GM20431 (cell line): Measurements from ENCODE around the gene CD300LB.

Experiments
- in situ Hi-C: fragments of 300-500 bp; cut with MseI, MboI; formaldehyde crosslinking; loops from one replicate; pipeline ENCODE4 v1.15.0; 2020; ENCODE audit warnings: low sequenced_read_pairs; ENCODE audit not compliant: unreplicated experiment

Gene CD300LB

GRCh38 chr17:74550602-74551001 is 19.3 kb upstream of the CD300LB start:
- in situ Hi-C loops, result no loop called here

GRCh38 chr17:74549343-74549742 is 18.1 kb upstream of the CD300LB start:
- in situ Hi-C loops, result no loop called here

DNA sequence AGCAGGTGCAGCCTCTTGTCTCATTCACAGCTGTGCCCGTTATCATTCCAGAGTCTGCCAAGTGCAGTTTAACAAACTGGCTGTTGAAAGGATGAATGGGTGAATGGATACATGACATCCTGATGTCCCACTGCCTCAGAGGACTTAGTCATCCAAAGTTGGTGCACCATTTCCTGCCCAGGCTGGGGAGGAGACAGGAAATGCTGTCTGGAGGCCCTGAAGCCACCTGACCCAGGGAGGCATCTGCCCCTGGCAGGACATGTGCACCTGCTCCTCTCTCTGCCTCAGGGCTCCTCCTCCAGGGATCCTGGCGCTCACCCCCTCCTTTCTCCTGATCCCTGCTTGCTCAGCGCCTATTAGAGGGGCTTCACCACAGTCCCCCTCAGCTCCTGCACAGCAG is 16.5 kb upstream of the CD300LB start:
- in situ Hi-C loops, result no loop called here

DNA sequence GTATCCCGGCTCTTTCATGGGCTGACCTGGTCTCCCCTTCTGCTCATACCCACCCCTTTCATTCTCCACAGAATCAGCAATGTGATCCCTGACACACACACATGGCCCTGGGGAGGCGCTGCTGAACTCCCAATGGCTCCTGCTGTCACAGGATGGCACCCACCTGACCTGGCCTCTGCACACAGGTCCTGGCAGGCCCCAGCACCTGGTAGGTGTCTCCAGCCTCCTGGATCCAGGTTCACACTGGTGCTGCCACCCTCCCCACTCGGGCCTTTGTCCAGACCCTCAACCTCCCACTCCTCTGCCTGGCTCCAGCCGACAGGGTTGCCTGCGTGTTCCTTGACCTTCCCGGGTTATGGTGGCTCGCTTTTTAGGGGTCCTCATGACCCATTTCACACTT is 16.0 kb upstream of the CD300LB start:
- in situ Hi-C loops, result no loop called here

DNA sequence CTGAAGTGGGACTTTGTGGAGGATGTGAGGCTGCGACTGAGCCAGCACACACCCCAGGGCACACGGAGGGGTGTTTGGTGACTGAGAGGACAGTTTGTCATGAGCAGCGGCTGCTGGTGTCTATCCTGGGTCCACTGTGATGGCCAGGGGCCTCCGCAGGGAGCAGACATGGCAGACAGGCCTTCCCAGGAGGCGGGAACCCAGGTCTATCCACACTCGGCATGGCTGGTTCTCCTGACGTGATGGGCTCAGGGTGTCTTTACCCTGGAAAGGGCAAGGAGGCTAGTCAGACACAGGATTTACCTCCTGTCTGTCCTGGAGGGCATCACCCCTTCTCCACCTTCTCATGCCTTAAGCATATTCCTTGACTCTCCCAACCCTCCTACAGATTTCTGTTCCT is 15.3 kb upstream of the CD300LB start:
- in situ Hi-C loops, result no loop called here

DNA sequence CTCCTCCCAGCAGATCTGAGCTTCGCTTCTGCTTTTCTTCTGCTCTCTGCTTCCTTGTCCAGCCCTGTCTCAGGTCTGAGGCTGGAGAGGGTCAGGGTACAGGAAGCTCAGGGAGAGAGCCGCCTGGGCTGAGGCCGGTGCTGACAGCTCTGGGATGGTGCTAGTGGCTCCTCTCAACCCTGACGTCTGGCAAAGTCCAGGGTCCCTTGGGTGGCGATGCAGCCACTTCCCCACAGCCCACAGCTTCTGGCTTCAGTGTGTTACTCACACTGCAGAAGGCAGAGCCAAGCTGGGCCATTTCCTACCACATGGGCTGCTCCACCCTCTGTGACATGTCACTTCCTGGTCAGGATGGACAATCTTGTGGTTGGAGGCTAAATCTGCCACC is 14.6 kb upstream of the CD300LB start, which contains the start of gene CD300C:
CD300C (minus strand) TSS at position 273 of the 388 bp plus-strand sequence. CDS start 333 bp downstream, outside the sequence.
- in situ Hi-C loops, result no loop called here

DNA sequence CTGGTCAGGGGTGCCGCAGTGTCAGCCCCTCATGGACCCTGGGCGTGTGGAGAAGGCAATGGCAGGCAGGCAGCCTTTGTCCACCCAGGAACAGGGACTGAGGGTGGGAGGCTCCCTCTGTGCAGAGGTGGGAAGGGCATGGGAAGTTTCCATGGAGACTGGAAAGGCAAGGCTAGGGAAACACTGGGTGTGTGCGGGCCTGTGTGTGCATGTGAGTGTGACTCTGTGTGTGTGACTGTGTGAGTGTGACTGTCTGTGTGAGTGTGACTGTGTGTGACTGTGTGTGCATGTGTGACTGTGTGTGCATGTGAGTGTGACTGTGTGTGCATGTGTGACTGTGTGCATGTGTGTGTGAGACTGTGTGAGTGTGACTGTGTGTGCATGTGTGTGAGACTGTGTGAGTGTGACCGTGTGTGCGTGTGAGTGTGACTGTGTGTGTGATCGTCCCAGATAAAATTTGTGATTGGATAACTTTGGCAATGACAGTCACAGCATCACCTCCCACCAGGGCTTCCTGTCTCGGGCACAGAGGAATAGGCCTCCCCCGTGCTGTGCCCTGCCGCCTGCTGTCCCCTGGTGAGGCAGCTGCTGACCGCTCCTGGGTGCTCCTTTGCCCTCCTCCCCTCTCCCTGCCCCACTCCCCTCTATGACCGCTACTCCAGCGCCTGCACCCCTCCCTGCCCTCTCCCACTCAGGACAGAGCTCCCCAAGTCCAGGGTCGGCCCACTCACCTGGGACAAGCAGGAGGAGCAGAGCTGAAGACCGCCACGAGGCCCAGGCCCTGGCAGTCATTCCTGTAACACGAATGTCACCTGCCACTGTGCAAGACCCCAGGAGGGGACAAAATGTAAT is 13.9 kb upstream of the CD300LB start:
- in situ Hi-C loops, result no loop called here

- in situ Hi-C loops, result no loop called here
Observed at GRCh38 chr17:74543891-74544760, 12.9 kb upstream of the CD300LB start.

- in situ Hi-C loops, result no loop called here
Observed at GRCh38 chr17:74543406-74543805, 12.1 kb upstream of the CD300LB start.

GRCh38 chr17:74542727-74543383 is 11.6 kb upstream of the CD300LB start:
- in situ Hi-C loops, result no loop called here

DNA sequence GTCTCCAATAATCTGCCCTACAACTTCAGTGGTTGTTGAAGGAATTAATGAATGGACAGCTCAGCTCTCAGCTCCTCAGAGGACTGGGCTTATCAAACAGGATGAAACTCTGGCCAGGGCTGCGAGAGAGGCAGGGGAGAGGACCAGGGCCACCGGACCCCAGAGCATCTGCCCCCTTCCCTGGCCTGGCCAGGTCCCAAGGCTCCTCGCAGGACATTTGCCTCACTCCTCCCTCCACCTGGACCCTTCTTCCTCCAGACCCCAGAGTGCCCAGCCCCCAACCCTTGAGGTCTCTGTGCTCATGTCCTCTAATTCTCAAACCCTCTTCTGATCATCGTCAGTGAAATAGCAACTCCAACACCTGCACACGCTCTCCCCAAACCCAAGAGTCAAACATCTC is 10.9 kb upstream of the CD300LB start:
- in situ Hi-C loops, result no loop called here

GRCh38 chr17:74541176-74542111 is 10.2 kb upstream of the CD300LB start:
- in situ Hi-C loops, result no loop called here

- in situ Hi-C loops, result no loop called here
Observed at GRCh38 chr17:74539281-74539820, 8.1 kb upstream of the CD300LB start.

GRCh38 chr17:74536890-74537289 is 5.6 kb upstream of the CD300LB start:
- in situ Hi-C loops, result no loop called here

DNA sequence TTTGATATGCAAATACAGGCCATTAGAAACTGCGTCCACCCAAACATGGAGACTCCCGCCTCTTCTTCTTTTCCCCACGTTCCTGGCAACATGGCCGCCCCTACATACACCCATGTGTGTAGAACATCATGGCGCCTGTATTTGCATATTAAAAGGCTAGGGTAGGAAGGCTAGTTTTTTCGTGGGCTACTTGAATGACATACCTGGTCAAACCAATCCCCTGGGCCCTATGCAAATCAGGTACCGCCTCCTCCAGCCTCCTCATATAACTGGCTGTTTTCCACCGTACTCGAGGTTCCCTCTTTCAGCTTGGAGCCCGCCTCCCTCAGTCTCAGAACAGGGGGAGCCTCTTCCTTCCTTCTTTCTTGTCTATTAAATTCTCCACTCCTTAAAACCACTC is 840 bp upstream of the CD300LB start:
- in situ Hi-C loops, result no loop called here

DNA sequence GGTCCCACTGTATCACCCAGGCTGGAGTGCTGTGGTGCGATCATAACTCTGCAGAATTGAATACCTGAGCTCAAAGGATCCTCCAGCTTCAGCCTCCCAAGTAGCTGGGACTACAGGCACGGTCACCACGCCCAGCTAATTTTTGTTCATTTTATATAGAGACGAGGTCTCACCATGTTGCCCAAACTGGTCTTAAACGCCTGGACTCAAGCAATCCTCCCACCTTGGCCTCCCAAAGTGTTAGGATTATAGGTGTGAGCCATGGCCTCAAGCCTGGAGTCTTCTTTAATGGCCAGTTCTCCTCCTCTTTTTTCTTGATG is 484 bp downstream of the CD300LB start:
- in situ Hi-C loops, result no loop called here

DNA sequence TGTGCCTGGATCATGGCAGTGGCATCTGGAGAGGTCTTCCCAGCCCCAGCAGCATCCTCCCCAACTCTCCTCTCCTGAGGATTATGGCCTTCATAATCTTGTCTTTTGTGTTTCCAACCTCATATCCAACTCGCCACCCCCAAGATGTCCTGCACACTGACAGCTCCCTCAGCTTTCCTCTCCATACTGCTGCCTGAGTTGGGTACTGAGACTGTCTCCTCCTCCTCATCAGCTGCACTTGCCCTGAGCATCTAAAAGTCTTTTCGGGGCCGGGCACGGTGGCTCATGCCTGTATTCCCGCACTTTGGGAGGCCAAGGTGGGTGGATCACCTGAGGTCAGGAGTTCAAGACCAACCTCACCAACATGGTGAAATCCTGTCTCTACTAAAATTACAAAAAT is 2.0 kb downstream of the CD300LB start:
- in situ Hi-C loops, result no loop called here

DNA sequence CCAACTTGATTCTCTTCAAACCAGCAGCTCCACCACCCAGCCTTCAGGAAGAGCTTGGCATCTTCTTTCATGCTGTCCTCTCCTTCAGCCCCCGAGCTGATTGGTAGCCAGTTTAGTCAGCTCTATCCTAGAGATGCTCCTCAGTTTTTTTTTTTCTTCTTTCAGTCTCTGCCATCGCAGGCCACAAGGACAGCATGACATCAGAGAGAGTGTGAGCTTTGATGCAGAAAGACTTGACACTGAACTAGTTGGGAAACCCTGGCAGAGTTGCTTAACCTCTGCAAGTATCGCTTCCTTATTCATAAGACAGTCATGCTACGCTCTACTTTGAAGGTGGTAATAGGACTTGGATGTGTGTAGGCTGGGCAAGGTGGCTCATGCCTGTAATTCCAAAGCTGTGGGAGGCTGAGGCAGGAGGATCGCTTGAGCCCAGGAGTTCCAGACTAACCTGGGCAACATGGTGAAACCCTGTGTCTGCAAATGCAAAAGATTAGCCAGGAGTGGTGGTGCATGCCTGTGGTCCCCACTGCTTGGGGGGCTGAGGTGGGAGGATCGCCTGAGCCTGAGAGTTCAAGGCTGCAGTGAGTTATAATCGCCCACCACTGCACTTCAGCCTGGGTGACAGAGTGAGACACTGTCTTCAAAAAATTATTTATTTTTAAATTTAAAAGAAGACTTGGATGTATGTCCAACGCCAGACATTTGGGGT is 2.6 kb downstream of the CD300LB start:
- in situ Hi-C loops, result no loop called here

DNA sequence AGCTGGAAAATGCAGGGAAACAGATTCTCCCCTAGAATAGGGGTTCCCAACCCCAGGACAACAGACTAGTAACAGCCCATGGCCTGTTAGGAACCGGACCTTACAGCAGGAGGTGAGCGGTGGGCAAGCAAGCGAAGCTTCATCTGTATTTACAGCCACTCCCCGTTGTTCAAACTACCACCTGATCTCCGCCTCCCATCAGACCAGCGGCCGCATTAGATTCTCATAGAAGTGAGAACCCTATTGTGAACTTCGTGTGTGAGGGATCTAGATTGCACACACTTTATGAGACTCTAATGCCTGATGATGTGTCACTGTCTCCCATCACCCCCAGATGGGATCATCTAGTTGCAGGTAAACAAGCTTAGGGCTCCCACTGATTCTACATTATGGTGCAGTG is 3.5 kb downstream of the CD300LB start:
- in situ Hi-C loops, result no loop called here
